Kidney (tissue), 14 donors: Measurements from ENCODE around the gene RYR3. TPM values are rescaled to one million over a fixed set of nuclear protein-coding genes. Genes with fewer than 3 reads are reported as not detected.
A peak's percentile ranks its signal among the peaks of the same experiment; 100 is the strongest.

Experiments used
- DNase-seq, 5 donors: peaks; one replicate each; pipeline ENCODE4 v3.0.0-alpha.2; 2013 to 2020
- FAIRE-seq: peaks from 2 replicates; lab custom pipeline; 2012; peaks lifted over from hg19 to GRCh38; lab: Jason Lieb, UNC
- H3K27ac ChIP-seq, 2 donors: one replicate each; pipeline ENCODE4 v1.7.0; 2013; ENCODE audit warnings: low read depth in 2 of 2, low read length in 2 of 2, inconsistent platforms in 1 of 2
- H3K27me3 ChIP-seq: one replicate; pipeline ENCODE4 v1.7.1; 2013; ENCODE audit warnings: low read length, inconsistent platforms; ENCODE audit not compliant: control insufficient read depth, insufficient read depth
- H3K36me3 ChIP-seq, 3 donors: one replicate each; pipeline versions ENCODE4 v1.7.0 to v1.7.1; 2013; ENCODE audit warnings: low read length in 3 of 3, control low read depth in 1 of 3, inconsistent platforms in 1 of 3; ENCODE audit not compliant: insufficient read depth in 3 of 3, control insufficient read depth in 2 of 3
- H3K4me1 ChIP-seq, 3 donors: one replicate each; pipeline versions ENCODE4 v1.7.0 to v1.7.1; 2013; ENCODE audit warnings: low read length in 3 of 3, inconsistent platforms in 1 of 3, low read depth in 1 of 3; ENCODE audit not compliant: control insufficient read depth in 2 of 3, insufficient read depth in 2 of 3
- H3K4me3 ChIP-seq, 3 donors: one replicate each; pipeline versions ENCODE4 v1.7.0 to v1.8.1; 2013; ENCODE audit warnings: low read length in 3 of 3, control low read depth in 1 of 3, inconsistent platforms in 1 of 3
- H3K9ac ChIP-seq, 3 donors: one replicate each; pipeline versions ENCODE4 v1.7.0 to v1.7.1; 2013; ENCODE audit warnings: low read length in 3 of 3, control low read depth in 1 of 3, inconsistent platforms in 1 of 3
- H3K9me3 ChIP-seq, 3 donors: one replicate each; pipeline versions ENCODE4 v1.7.0 to v1.7.1; 2013; ENCODE audit warnings: low read length in 3 of 3, control low read depth in 1 of 3, inconsistent platforms in 1 of 3; ENCODE audit not compliant: control insufficient read depth in 2 of 3, insufficient read depth in 1 of 3
- CTCF ChIP-seq: IDR thresholded peaks from 3 replicates; pipeline ENCODE4 v1.5.1; 2012; ENCODE audit warnings: mild to moderate bottlenecking, moderate library complexity, borderline replicate concordance; ENCODE audit not compliant: insufficient read depth; ENCODE audit errors: extremely low read depth
- intact Hi-C: fragments of 100-400 bp; cut with DNase I; formaldehyde crosslinking; loops from one replicate; pipeline ENCODE4 v1.11.1; 2022
- polyA plus RNA-seq: library from polyadenylated mRNA; stranded (reverse); fragments of 350-450 nt; fragmentation: Illumina TruSeq; extraction: RNeasy Lipid Tissue Mini Kit (QIAGEN cat#74804); gene quantifications from one replicate; pipeline ENCODE4 v1.2.3, GENCODE V29; 2014; ENCODE audit warnings: low read depth, low replicate concordance; ENCODE audit not compliant: insufficient read depth
- total RNA-seq: library from RNA; stranded (reverse); fragmentation: NEBNext Ultra II Directional; extraction: Animal tissue kit (Norgen Biotek cat#: 25700); gene quantifications from one replicate; pipeline ENCODE4 v1.2.1, GENCODE V29; 2021
- donor health status: control.
- donor health status: control.
- donor health status: control.
- donor health status: control.
- donor health status: control.
- donor health status: DM: yes; HTN: yes; CAD: no.
- donor health status: Normal renal cell carcinoma (clear cell type).

RYR3 gene
- total and polyA plus RNA-seq, 2 donors from 2014 or later, result 0.90 to 10.5 TPM

GRCh38 chr15:33448961-33449606 is 138.3 kb downstream of the RYR3 start:
- H3K4me1 ChIP-seq, result peaks cover 2 to 30% (median 6%) of the 10 kb centered on the region in 3 donors
- no peak overlapping the region for H3K4me3 ChIP-seq
- FAIRE-seq, result no peak
- intact Hi-C loops, result no loop called here
- no peak overlapping the region for H3K9ac ChIP-seq
- no peaks in the 10 kb centered on the region for H3K9me3 ChIP-seq
- DNase-seq, result peak; percentile 35 to 75 (median 61)
- H3K36me3 ChIP-seq, result no peaks in the 10 kb centered on the region
- H3K27ac ChIP-seq, result no peak overlapping the region
- no peak for TF ChIP-seq CTCF
- H3K27me3 ChIP-seq, result no peaks in the 10 kb centered on the region

- TF ChIP-seq CTCF, result no peak
- Histone ChIP-seq H3K4me1 (peaks cover 5 to 36% (median 12%) of the 10 kb centered on the region in 3 donors), H3K27ac (no peak overlapping the region), H3K4me3 (no peak overlapping the region), H3K9ac (no peak overlapping the region), H3K36me3 (no peaks in the 10 kb centered on the region), H3K9me3 (no peaks in the 10 kb centered on the region), H3K27me3 (no peaks in the 10 kb centered on the region)
- intact Hi-C loops, result no loop called here
- FAIRE-seq (no peak), DNase-seq (peak in 1 of 5 donors; percentile 26)
Observed at GRCh38 chr15:33449810-33450209, 139.0 kb downstream of the RYR3 start.

GRCh38 chr15:33451385-33451784 is 140.6 kb downstream of the RYR3 start:
- no peaks in the 10 kb centered on the region for H3K36me3 ChIP-seq
- no peak for FAIRE-seq
- no peak for TF ChIP-seq CTCF

More at GRCh38 chr15:33451385-33451784, 140.6 kb downstream of the RYR3 start:
- no peaks in the 10 kb centered on the region for H3K9me3 ChIP-seq
- peaks cover 5 to 51% (median 14%) of the 10 kb centered on the region in 3 donors for H3K4me1 ChIP-seq
- H3K4me3 ChIP-seq, result no peak overlapping the region
- H3K9ac ChIP-seq, result no peak overlapping the region
- no peak for DNase-seq
- no peaks in the 10 kb centered on the region for H3K27me3 ChIP-seq
- no peak overlapping the region for H3K27ac ChIP-seq
- intact Hi-C loops, result no loop called here
